22Rv1 (cell line): ENCODE measurements around the gene ACBD5.

ENCODE experiments used
- H3K27ac ChIP-seq: fragments of 450-650 bp; 2 replicates; pipeline ENCODE4 v1.5.1; 2017
- CTCF ChIP-seq: fragments of 450-650 bp; IDR thresholded peaks from 2 replicates; pipeline ENCODE4 v1.5.1; 2017; ENCODE audit warnings: mild to moderate bottlenecking

The ACBD5 gene

DNA sequence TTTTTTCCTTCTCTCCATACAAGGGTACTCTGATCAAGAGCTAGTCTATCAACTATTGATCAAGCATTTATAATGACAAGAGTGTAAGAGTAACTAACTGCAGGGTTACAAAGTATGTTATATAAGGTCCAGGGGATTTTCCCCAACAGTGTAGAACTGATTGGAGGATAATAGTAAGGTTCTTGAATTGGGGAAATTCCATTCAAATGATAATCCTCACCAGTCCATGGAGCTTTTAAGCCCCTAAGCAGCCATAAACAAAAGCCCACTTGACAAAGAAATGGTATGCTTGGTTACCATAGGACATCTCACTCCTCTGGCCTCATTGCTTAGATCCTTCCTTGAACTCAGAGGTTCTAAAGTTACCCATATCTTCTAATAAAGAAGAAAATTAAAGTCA lies 94.7 kb downstream of the ACBD5 start:
- no peak overlapping the region for H3K27ac ChIP-seq
- TF ChIP-seq CTCF: no peak
